GM11168 (cell line): ENCODE results near the gene SDR42E1.

ENCODE experiments used
- in situ Hi-C: fragments of 300-500 bp; cut with MboI; formaldehyde crosslinking; loops from one replicate; pipeline ENCODE4 v1.12.0; 2022; ENCODE audit warnings: low sequenced_read_pairs; ENCODE audit not compliant: unreplicated experiment

SDR42E1 gene, protein sequence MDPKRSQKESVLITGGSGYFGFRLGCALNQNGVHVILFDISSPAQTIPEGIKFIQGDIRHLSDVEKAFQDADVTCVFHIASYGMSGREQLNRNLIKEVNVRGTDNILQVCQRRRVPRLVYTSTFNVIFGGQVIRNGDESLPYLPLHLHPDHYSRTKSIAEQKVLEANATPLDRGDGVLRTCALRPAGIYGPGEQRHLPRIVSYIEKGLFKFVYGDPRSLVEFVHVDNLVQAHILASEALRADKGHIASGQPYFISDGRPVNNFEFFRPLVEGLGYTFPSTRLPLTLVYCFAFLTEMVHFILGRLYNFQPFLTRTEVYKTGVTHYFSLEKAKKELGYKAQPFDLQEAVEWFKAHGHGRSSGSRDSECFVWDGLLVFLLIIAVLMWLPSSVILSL

DNA sequence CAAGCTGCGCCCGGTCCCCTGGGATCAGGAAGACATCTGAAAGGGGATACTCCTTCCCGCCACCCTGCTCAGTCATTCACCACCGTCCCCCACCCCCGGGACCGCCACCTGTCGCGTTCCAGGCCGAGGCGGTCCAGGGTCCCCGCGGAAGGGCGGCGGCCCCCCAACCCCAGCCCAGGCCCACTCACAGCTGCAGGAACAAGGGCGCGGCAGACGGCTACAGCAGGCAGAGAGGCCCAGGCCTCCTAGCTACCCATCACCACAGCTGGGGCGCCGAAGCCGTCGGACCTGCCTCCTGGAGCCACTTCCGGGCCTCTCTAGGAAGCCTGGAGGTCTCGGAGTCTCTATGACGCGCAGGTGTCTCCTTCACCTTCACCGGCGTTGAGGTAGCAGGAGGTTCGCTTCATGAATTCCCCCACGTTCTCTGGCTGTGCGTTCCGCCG, at the start of gene SDR42E1:
SDR42E1 (minus strand) TSS at position 272 of the 443 bp plus-strand sequence. CDS start 10,612 bp downstream, outside the sequence.
- in situ Hi-C loops: no loop called here

DNA sequence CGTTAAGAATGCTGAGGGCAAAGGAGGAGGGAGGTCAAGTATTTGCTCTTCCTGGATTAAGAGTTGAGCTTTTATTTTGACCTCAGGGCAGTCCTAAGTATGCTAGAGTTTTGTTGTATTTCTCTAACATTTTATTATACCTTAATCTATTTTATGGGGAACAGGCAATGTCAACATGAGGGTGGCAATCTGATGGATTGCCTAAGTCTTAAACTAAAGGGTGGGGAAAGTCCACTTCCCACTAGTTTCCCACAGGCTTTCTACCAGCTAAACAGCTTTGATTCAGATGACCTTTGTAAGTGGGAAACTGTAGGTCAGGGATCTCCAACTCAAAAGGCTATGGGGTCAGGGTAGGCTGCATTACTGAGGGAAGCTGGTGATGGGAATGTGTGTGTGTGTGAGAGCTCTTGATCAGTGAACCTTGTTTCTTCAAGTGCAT, 48.7 kb upstream of the SDR42E1 start:
- in situ Hi-C loops: no loop called here

DNA sequence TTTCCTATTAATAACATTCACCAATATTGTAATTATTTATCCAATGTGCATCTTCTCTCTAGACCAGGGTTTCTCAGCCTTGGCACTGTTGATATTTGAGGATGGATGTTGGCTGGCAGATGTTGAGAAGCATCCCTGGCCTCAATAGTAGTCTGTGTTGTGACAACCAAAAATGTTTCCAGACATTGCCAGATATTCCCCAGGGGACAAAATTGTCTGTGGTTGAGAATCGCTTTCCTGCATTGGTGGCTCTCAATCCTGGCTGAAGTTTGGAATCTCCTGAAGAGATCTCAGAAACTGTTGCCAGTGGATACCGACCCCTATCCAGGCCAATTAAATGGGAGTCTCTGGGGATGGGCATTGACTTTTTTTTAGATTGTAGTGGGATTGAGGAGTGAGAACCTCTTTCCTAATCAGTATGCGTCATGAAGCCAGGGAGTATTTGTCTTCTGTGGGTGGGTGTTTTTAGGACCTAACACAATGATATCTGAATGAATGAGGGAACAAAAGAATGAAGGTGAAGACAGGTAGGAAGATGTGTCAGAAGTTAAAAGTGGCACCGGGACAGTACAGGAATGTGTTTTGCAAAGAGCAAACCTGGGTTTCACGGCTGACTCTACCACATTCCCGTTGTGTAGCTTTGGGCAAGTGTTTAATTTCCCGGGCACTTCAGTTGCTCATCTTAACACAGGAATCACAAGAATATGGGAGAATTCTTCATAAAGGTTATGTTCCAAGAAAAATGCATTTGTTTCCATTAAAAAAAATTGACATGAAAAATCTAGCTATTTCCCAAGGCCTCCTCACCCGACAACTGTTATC, 48.1 kb upstream of the SDR42E1 start:
- in situ Hi-C loops: no loop called here

DNA sequence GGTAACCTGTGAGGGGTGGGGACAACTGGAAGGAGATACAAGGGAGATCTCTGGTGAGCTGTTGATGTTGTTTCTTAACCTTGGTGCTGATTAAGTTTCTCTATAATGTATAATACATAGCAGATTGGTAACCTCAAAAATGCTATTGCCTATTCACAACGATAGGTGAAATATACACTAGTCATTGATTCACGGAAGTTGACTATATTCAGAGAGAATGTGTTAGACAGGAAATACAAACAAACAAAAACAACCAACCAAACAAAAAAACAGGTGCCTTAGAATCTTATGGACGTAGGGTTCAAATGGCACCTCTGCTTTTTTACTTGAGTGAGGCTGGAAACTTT, 45.3 kb upstream of the SDR42E1 start:
- in situ Hi-C loops: no loop called here

DNA sequence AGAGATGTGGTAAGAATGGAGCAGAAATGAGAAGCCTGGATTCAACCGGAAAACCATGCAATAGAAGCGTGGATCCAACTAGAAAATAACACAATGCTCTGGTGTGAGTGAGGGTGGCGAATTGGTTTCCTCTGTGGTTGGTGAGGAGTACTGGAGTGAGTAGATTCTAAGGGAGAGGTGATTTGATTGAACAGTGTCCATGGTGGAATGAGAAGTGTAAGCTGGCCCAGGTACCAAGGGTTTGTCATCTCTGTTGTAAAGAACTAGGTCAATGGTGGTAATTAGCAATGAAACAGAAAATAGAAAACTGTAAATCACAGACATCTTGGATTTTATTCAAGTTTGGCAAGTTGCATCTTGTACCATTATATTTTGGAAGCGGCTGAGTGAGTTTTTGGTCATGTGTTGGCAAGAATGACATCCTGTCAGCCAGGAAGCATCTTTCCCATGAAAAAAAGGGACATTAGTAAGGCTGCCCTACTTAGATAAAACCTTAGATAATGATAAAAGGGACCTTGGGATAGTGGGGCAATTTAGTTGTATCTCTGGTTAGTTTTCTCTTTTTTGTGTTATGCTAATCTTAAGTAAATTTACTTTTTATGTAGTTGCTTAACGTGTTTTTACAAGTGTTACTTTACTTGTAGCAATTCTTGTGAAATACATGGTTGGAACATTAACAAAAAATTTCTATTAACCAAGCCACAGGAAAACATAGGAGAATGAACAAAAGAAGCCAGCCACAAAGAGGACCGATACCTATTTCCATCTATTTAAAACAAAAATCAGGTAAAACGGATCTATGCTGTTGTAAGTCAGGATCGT, 44.7 kb upstream of the SDR42E1 start:
- in situ Hi-C loops: no loop called here

DNA sequence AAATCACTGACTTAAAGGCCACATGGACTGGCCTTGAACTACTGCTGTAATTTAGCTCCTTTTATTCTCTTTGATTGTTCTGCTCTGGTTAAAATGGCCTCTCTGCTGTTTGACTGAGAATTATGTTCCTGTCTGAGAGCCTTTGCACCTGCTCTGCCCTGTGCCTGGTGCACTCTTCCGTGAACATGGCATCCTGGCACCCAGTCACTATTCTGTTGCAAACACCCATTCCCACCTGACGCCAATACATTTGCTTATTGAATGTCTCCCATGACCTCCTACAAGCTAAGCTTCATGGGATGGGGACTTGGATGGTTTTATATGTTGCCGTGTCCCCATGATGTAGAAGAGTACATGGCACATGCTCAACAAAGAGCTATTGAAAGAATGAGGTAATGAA, 43.8 kb upstream of the SDR42E1 start:
- in situ Hi-C loops: no loop called here

DNA sequence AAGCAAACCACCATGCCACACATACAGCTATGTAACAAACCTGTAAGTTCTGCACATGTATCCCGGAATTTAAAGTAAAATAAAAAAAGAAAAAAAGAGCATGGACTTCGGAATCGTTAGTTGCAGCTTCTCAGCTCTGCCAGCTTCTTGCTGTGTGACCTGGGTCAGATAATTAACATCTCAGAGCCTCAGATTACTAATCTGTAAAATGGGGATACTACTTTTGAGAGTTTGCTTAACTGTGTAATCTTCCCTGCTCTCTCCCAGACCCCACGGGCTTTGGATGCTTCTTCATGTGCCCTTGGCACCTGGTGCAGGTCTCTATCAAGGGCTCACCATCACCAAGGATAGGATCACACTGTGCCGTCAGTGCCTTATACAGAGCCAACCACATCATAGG, 40.4 kb upstream of the SDR42E1 start:
- in situ Hi-C loops: no loop called here

DNA sequence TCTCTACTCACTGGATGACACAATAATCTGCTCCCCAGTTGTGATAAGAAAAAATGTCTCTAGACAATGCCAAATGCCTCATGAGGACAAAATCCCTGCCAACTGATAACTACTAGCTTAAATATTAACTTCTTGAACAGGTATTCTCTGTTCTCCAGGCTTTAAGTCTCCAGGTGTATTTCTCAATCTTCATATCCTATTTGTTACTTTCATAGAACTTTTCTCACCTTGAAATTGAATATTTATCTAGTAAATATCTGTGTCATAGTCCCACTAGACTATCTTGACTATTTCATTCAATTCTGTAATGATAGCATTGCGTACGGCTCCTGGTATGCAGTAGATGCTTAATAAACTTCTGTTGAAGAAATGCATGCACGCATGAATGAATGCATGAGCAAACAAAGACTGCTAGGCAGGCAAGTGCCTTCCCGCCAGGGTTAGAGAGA, 39.7 kb upstream of the SDR42E1 start:
- in situ Hi-C loops: no loop called here

DNA sequence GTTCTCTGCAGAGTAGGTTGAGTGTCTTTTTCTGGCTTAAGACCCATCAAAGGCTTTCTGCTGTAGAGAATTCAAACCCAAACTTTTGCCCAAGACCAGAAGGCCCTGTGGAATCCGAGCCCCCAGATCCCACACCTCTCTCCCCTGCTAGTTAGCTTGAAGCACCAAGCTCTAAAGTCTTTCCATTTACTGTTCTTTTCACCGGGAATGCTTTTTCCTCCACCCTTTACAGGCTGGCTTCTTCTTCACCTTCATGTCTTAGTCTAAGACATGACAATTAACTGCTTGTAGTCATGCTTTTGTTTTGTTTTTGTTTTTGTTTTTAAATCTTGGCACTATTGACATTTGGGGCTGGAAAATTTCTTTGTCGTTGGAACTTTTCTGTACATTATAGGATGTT, 39.2 kb upstream of the SDR42E1 start:
- in situ Hi-C loops: no loop called here

DNA sequence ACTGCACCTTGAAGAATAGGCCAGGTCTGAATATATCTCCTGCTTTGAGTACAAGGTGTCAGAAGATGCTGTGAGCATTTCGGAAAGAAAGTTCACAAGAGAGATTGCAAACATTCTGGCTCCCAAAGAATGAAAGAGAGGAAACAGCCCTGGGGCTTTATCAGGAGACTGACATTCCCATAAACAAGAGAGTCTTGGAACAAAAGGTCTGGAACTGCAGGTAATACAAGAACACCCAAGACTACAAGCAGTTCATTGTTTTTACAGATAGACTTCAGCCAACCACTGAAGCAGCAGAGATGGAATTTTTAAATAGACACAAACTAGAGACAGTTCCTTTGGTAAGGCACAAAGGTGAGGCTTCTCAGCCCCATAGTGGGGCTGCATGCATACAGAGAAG, 38.2 kb upstream of the SDR42E1 start:
- in situ Hi-C loops: no loop called here

DNA sequence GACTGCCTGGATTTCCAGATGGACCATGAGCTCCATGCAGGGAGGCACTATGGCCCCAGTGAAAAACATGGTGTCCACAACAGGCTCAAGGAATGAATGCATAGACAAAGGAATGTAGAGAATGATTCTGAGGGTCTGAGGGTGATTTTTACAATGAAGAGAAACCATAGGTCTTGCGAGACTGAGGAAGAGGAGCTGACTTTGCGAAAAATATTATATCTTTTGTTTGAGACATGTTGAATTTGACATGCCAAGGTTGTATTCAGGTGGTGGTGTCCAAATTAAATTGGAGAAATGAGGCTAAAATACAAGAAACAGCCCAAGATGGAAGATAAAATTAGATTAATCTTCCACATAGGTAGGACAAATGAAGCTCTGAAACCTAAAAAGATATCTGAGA, 36.5 kb upstream of the SDR42E1 start:
- in situ Hi-C loops: no loop called here

DNA sequence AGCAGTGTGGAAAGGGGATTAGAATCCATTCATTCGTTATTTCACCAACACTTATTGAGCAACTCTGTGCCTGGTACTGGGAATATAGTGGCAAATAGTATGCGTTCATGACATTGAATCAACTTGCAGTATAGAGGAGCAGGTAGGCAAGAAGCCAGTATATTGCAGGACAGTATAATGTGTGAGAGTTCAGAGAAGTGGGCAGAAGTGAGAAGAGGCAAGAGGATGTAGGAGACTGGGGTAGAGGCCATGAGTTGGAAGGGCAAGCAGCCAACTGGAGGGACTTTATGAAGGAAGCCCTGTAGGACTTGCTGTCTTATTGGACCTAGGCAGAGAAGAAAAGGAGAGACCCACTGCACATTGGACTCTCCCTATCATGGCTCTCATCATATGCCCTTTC, 36.1 kb upstream of the SDR42E1 start:
- in situ Hi-C loops: no loop called here

DNA sequence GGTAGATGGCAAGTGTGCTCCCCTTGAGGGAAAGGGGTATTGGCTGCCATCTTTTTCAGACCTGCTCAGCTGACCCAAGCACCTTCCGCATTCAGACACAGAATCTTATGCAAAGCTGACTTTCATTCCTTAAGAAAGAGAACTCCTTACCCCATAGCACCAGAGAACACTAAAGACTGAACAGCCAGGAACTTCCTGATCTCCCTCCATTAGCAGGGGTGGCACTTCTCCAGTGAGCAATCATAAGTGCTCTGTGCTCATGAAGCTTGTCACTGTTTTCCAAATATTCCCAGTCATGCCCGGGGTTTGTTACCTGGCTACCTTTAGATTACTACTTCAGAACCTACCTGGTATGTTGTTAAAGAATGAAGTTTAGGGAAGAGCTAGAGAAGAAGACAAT, 35.7 kb upstream of the SDR42E1 start:
- in situ Hi-C loops: no loop called here

DNA sequence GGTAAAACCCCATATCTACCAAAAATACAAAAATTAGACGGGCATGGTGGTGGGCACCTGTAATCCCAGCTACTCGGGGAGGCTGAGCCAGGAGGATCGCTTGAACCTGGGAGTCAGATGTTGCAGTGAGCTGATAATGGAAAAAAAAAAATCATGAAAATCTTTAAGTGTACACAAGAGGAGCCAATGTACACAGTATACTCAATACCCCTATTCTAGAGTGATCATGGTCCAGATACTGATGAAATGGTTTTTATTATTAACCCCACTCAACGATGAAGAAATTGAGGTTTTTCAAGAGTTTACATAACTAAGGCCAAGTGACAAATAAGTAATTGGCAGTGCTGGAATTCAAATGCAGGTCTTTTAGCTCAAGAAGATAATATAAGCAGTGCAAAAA, 35.3 kb upstream of the SDR42E1 start:
- in situ Hi-C loops: no loop called here

DNA sequence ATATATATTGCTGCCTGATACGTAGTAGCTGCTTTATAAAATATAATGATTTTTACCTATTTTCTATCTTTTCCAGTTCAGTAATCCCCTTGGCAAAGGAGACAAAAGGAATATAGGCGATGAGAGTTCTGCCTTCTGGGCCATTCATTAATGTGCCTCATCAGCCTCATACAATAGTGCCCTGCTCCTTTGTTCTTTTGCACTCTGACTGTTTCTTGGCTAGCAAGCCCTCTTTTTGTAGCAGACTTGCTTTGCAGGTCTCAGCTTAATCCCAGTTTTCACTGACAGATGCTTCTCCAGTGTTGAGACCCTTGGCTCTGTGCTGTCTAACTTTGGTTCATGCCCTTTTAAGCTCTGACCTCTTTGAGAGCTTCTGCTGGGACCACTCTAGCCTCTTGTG, 34.2 kb upstream of the SDR42E1 start:
- in situ Hi-C loops: no loop called here

DNA sequence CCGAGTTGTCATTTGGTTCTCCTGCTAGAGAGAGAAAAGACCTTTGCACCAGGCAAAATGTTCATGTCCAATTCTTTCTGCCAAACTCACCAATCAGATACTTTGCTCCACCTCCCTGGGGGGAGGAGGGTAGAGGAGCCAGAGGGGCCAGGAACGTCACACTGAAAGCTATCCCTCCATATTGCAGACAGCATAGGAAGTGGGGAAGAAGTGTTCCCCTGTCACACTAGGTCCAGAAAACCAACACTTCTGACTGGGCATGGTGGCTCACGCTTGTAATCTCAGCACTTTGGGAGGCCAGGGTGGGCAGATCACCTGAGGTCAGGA, 33.3 kb upstream of the SDR42E1 start:
- in situ Hi-C loops: no loop called here

DNA sequence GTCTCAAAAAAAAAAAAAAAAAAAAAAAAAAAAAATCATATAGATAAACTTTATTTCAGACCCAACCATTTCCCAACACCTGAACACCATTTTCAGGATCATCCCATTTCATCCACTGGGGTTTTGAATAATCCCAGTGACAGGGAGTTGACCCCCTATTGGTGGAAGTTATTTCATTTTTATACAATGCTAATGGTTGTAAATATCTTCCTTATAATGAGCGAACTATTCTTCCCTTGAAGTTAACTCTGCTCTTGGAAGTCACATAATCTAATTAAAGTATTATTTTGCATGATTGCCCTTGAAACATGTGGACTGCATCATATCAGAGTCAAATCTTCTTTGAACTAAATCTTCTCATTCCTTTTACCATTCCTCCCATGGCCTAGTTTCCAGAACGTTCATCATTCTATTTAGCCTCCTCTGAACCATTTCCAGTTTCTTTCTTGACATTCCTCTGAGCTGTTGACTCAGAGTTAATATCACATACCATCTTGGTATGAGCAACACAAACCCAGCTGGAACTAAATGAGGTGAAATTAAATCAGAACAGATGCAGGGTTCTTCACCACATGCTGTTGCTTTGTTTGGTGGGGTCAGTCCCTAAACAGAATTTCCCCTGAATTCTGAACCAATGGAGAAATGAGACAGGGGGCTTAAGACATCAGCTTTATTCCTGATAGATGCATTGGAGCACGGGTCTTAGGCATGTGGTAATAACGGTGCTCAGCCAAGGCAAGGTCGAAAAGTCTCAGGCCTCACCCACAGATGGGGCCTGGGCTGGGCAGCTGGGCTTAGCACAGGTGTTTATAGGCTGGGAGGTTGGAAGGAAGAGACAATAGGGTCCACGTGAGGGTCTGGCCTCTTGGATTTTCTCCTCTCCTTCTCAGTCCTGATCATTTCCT, 32.7 kb upstream of the SDR42E1 start:
- in situ Hi-C loops: no loop called here

DNA sequence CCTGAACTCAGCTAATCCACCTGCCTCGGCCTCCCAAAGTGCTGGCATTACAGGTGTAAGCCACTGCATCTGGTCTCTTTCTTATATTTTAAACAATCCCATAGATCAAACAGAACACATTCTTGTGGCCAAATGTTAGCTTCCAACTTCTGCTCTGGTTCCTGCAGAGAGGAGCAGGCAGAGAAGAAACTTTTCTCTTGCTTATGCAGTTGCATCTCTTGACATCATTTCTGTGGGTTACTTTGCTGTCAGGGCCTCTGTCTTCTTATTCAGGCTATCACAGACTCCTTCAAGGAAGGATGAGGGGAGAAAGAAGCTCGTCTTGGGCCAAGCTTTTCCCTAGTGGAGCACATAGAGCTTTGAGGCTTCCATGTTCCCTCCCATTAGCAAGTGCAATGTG, 31.6 kb upstream of the SDR42E1 start:
- in situ Hi-C loops: no loop called here

DNA sequence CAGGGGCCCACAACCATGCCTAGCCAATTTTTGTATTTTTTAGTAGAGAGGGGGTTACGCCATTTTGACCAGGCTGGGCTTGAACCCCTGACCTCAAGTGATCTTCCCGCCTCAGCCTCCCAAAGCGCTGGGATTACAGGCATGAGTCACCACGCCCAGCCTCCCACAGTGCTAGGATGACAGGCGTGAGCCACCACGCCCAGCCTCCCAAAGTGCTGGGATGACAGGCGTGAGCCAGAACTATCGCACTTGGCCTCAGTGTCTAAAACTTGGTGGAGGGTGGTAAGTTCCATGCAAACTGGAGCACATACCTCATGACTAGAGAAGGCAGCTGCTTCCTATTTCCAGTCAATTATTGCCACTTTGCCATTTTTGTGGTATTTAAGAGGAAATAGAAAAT, 30.9 kb upstream of the SDR42E1 start:
- in situ Hi-C loops: no loop called here

DNA sequence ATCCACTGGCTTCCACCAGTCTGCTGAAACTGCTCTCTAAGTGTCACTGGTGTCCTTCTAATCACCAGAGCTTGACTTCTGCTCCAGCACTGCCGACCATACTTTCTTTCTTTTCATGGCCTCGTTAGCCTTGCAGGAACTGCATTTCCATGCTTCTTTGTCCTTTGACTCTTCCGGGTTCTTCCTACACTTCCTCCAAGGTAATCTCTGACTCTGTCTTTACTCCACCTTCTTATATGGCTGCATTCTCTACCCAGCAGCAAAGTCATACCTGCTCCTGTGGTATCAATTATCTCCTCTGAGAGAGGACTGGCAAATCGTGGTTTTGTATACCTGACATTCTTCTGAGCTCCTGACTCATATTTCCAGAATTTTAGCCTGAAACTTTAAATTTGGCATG, 30.3 kb upstream of the SDR42E1 start:
- in situ Hi-C loops: no loop called here
